Measurements from ENCODE around the gene REP15.

DNA sequence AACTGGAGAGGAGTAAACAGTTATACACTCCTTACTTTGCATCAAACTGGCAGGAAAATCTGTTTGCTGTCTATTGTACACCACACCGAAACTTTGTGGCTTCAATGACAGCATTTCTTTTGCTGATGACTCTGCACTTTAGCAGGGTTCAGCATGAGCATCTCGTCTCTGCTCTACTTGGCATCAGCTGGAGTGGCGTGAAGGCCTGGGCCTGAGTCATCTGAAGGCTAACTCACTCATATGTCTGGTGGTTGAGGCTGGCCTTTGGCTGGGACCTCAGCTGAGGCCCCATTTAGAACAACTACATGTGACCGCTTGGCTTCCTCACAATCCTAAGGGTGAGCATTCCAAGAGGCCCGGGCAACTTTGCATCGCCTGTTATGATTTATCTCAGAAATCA, 28.7 kb upstream of the REP15 start:
- TF ChIP-seq PREB (CRISPR knock-in tag; IDR thresholded peaks at IDR 0.05; ENCODE audit: borderline replicate concordance) (no peak), SMAD4 (CRISPR knock-in tag; IDR thresholded peaks at IDR 0.05) (no peak), USF2 (CRISPR knock-in tag; IDR thresholded peaks at IDR 0.05) (no peak), CTCF (IDR thresholded peaks at IDR 0.05) (no peak), CREM (CRISPR knock-in tag; IDR thresholded peaks at IDR 0.05) (no peak), TCF7 (CRISPR knock-in tag; IDR thresholded peaks at IDR 0.05; ENCODE audit: low read depth) (no peak)
- TF ChIP-seq, protein P1, sequence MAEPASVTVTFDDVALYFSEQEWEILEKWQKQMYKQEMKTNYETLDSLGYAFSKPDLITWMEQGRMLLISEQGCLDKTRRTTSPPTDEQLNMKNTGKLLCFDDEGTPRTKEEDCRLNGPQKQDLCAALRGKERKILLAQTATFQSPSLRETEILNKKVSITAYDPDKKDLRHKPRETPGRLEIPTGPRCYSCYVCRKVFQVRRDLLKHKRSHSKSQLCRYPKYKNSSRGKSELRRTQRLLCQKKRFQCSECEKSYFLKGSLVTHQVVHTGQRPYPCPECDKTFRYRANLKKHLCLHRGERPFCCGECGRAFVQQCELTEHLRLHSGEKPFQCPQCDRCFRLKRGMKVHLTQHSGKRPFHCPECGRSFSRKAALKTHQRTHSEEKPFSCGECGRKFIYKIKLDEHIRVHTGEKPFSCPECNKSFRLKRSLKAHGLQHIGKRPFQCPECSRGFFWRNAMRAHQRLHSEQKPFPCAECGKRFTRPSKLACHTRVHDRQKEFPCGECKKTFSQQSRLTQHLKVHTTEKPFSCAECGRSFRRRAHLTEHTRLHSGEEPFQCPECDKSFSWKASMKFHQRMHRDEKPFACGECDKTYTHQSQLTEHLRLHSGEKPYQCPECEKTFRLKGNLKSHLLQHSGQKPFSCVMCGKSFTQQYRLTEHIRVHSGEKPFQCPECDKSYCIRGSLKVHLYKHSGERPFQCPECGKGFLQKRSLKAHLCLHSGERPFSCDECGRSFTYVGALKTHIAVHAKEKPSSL (CRISPR knock-in tag; conservative IDR thresholded peaks at IDR 0.05): no peak

Measured in WTC11 (cell line).